Measurements from ENCODE around the gene SCARF2.
A peak's percentile ranks its signal among the peaks of the same experiment; 100 is the strongest.
"Not testable (repeated sequence)": the region's sequence is repeated elsewhere in the genome, so short reads cannot be mapped to it uniquely, and the experiment has no call there.

Gene SCARF2

GRCh38 chr22:20406686-20407408 is 30.8 kb downstream of the SCARF2 start:
- no peak for DNase-seq

- no peak for DNase-seq
Observed at GRCh38 chr22:20405931-20406685, 31.5 kb downstream of the SCARF2 start.

GRCh38 chr22:20405291-20405930 is 32.2 kb downstream of the SCARF2 start:
- DNase-seq: no peak

- DNase-seq: no peak
Observed at GRCh38 chr22:20404881-20405280, 32.7 kb downstream of the SCARF2 start.

GRCh38 chr22:20403779-20404140 is 33.9 kb downstream of the SCARF2 start:
- no peak for DNase-seq

- DNase-seq: no peak
Observed at GRCh38 chr22:20402960-20403778, 34.5 kb downstream of the SCARF2 start.

GRCh38 chr22:20401376-20402014 is 36.1 kb downstream of the SCARF2 start:
- DNase-seq: no peak

GRCh38 chr22:20400606-20401375 is 36.8 kb downstream of the SCARF2 start:
- no peak for DNase-seq

GRCh38 chr22:20399866-20400605 is 37.6 kb downstream of the SCARF2 start:
- DNase-seq: no peak

- no peak for DNase-seq
Observed at GRCh38 chr22:20398420-20398819, 39.2 kb downstream of the SCARF2 start.

- no peak for DNase-seq
Observed at GRCh38 chr22:20397498-20397897, 40.1 kb downstream of the SCARF2 start.

- DNase-seq: no peak
Observed at GRCh38 chr22:20396639-20397038, 41.0 kb downstream of the SCARF2 start.

- no peak for DNase-seq
Observed at GRCh38 chr22:20395907-20396287, 41.7 kb downstream of the SCARF2 start.

- DNase-seq: no peak
Observed at GRCh38 chr22:20395181-20395906, 42.3 kb downstream of the SCARF2 start.

- peak; percentile 86 for DNase-seq
Observed at GRCh38 chr22:20393705-20394476, 43.7 kb downstream of the SCARF2 start, which contains the start of gene ZNF74. TSS of gene ZNF74 (plus strand) at chr22:20394151. CDS start at chr22:20394629, 478 bp downstream.

- no peak for DNase-seq
Observed at GRCh38 chr22:20392983-20393704, 44.5 kb downstream of the SCARF2 start.

GRCh38 chr22:20392365-20392881 is 45.2 kb downstream of the SCARF2 start:
- not testable (repeated sequence) for DNase-seq

- DNase-seq: no peak
Observed at GRCh38 chr22:20391222-20391621, 46.4 kb downstream of the SCARF2 start.

Data from CD4-positive, alpha-beta T cell treated with Interferon gamma for 1 hour (primary cell).